Suprapubic skin (tissue), 4 donors: ENCODE results near the gene PADI6.

Experiments
- CTCF ChIP-seq, 2 donors: fragments of 200-600 bp in 1 of 2; fragments of 450-650 bp in 1 of 2; sonication (generic) in 1 of 2; IDR thresholded peaks; one replicate each; pipeline ENCODE4 v1.5.1; 2016 to 2019; ENCODE audit warnings: antibody characterized with exemption in 2 of 2, mild to moderate bottlenecking in 1 of 2, moderate library complexity in 1 of 2
- EP300 ChIP-seq: sonication (generic); formaldehyde crosslinking; IDR thresholded peaks from one replicate; pipeline ENCODE4 v1.6.1; 2017; ENCODE audit warnings: antibody characterized with exemption
- POLR2AphosphoS5 ChIP-seq, 3 donors: sonication (generic); formaldehyde crosslinking; IDR thresholded peaks; one replicate each; pipeline ENCODE4 v1.6.1; 2017; ENCODE audit warnings: antibody characterized with exemption in 3 of 3

- TF ChIP-seq EP300, result no peak
- TF ChIP-seq CTCF (IDR thresholded peaks at IDR 0.05), result no peak
- TF ChIP-seq POLR2AphosphoS5 (IDR thresholded peaks at IDR 0.05), result no peak
These were observed 56.0 kb downstream of the PADI6 start for GRCh38 chr1:17427696-17428660.
